Parathyroid adenoma (tissue), 2 donors: Measurements from ENCODE around the gene FBXW5.

Experiments used
- H2AFZ ChIP-seq: fragments of 300-600 bp; sonication (generic); one replicate; pipeline ENCODE4 v1.7.0; 2017; ENCODE audit warnings: antibody characterized with exemption, mild to moderate bottlenecking
- H3K27ac ChIP-seq: fragments of 300-600 bp; sonication (generic); one replicate; pipeline ENCODE4 v1.7.0; 2017
- H3K27me3 ChIP-seq: fragments of 300-600 bp; sonication (generic); one replicate; pipeline ENCODE4 v1.7.0; 2017; ENCODE audit warnings: low read length; ENCODE audit not compliant: control insufficient read depth, insufficient read depth
- H3K36me3 ChIP-seq: fragments of 300-600 bp; sonication (generic); one replicate; pipeline ENCODE4 v1.7.0; 2017; ENCODE audit warnings: low read length; ENCODE audit not compliant: control insufficient read depth, insufficient read depth
- H3K4me1 ChIP-seq: fragments of 300-600 bp; sonication (generic); one replicate; pipeline ENCODE4 v1.7.0; 2017; ENCODE audit warnings: control low read depth
- H3K4me2 ChIP-seq: fragments of 300-600 bp; sonication (generic); one replicate; pipeline ENCODE4 v1.7.0; 2017; ENCODE audit warnings: low read length
- H3K4me3 ChIP-seq: fragments of 300-600 bp; sonication (generic); one replicate; pipeline ENCODE4 v1.7.0; 2017; ENCODE audit warnings: low read depth, low read length
- H3K79me2 ChIP-seq: fragments of 300-600 bp; sonication (generic); one replicate; pipeline ENCODE4 v1.7.0; 2017; ENCODE audit warnings: control low read depth
- H3K9ac ChIP-seq: fragments of 300-600 bp; sonication (generic); one replicate; pipeline ENCODE4 v1.7.0; 2017; ENCODE audit warnings: mild to moderate bottlenecking
- H3K9me3 ChIP-seq: fragments of 300-600 bp; sonication (generic); one replicate; pipeline ENCODE4 v1.7.0; 2017; ENCODE audit warnings: low read length; ENCODE audit not compliant: control insufficient read depth
- TF ChIP-seq, protein P1 (sequence below): fragments of 300-600 bp; sonication (generic); IDR thresholded peaks from one replicate; pipeline ENCODE4 v1.7.0; 2017; ENCODE audit warnings: antibody characterized with exemption, mild to moderate bottlenecking
- donor health status: primary hyperparathyroidism.

FBXW5 gene

GRCh38 chr9:136972743-136973142 is 28.2 kb upstream of the FBXW5 start:
- H3K4me1 ChIP-seq = no peaks in the 10 kb centered on the region

DNA sequence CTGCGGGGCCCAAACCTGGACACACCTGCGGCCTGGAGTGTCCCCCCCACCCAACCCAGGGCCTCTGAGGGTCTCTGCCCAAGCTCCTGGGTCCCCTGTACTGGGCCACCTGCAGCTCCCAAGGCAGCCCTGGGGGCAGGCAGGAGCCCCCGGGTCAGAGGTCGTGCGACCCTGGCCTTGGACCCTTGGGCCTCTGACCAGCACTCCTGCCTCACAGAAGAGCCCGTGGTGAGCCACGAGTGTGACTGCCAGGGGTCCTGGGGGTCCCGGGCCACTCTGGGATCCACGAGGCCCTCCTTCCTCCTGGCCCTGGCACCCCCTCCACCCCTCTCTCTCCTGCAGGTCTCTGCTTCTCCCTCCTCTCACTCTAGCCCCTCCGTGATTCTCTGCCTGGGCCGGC is 27.8 kb upstream of the FBXW5 start:
- TF ChIP-seq, protein P1, sequence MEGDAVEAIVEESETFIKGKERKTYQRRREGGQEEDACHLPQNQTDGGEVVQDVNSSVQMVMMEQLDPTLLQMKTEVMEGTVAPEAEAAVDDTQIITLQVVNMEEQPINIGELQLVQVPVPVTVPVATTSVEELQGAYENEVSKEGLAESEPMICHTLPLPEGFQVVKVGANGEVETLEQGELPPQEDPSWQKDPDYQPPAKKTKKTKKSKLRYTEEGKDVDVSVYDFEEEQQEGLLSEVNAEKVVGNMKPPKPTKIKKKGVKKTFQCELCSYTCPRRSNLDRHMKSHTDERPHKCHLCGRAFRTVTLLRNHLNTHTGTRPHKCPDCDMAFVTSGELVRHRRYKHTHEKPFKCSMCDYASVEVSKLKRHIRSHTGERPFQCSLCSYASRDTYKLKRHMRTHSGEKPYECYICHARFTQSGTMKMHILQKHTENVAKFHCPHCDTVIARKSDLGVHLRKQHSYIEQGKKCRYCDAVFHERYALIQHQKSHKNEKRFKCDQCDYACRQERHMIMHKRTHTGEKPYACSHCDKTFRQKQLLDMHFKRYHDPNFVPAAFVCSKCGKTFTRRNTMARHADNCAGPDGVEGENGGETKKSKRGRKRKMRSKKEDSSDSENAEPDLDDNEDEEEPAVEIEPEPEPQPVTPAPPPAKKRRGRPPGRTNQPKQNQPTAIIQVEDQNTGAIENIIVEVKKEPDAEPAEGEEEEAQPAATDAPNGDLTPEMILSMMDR = no peak
- Histone ChIP-seq H3K9ac (no peak overlapping the region), H2AFZ (no peak overlapping the region), H3K4me3 (no peak overlapping the region), H3K9me3 (no peaks in the 10 kb centered on the region), H3K27me3 (no peaks in the 10 kb centered on the region), H3K36me3 (no peaks in the 10 kb centered on the region), H3K79me2 (no peaks in the 10 kb centered on the region), H3K4me2 (no peak overlapping the region), H3K27ac (no peak overlapping the region), H3K4me1 (no peaks in the 10 kb centered on the region)

More at GRCh38 chr9:136972743-136973142, 28.2 kb upstream of the FBXW5 start:
- Histone ChIP-seq H2AFZ (no peak overlapping the region), H3K4me3 (no peak overlapping the region), H3K9ac (no peak overlapping the region), H3K36me3 (no peaks in the 10 kb centered on the region), H3K9me3 (no peaks in the 10 kb centered on the region), H3K27me3 (no peaks in the 10 kb centered on the region), H3K4me2 (no peak overlapping the region), H3K27ac (no peak overlapping the region), H3K79me2 (no peaks in the 10 kb centered on the region)
- TF ChIP-seq, protein P1 = no peak

GRCh38 chr9:136971746-136972145 is 27.2 kb upstream of the FBXW5 start:
- no peaks in the 10 kb centered on the region for H3K36me3 ChIP-seq
- no peaks in the 10 kb centered on the region for H3K79me2 ChIP-seq
- H3K9me3 ChIP-seq = no peaks in the 10 kb centered on the region
- no peak overlapping the region for H3K4me2 ChIP-seq
- H3K9ac ChIP-seq = no peak overlapping the region
- H3K4me1 ChIP-seq = no peaks in the 10 kb centered on the region
- no peak overlapping the region for H3K4me3 ChIP-seq
- TF ChIP-seq, protein P1 = no peak
- H2AFZ ChIP-seq = no peak overlapping the region
- H3K27ac ChIP-seq = no peak overlapping the region
- no peaks in the 10 kb centered on the region for H3K27me3 ChIP-seq

- Histone ChIP-seq H3K27ac (no peak overlapping the region), H3K4me1 (no peaks in the 10 kb centered on the region), H3K9me3 (no peaks in the 10 kb centered on the region), H3K79me2 (no peaks in the 10 kb centered on the region), H3K27me3 (no peaks in the 10 kb centered on the region), H3K4me3 (no peak overlapping the region), H3K4me2 (no peak overlapping the region), H3K36me3 (no peaks in the 10 kb centered on the region), H3K9ac (no peak overlapping the region), H2AFZ (no peak overlapping the region)
- TF ChIP-seq, protein P1 = no peak
Measured at GRCh38 chr9:136970361-136970760, 25.8 kb upstream of the FBXW5 start.

GRCh38 chr9:136969774-136970173 is 25.2 kb upstream of the FBXW5 start:
- Histone ChIP-seq H3K36me3 (no peaks in the 10 kb centered on the region), H3K4me2 (no peak overlapping the region), H3K9ac (no peak overlapping the region), H3K79me2 (no peaks in the 10 kb centered on the region), H3K4me3 (no peak overlapping the region), H3K27ac (no peak overlapping the region), H3K27me3 (no peaks in the 10 kb centered on the region), H3K4me1 (no peaks in the 10 kb centered on the region), H3K9me3 (no peaks in the 10 kb centered on the region), H2AFZ (no peak overlapping the region)
- TF ChIP-seq, protein P1 = no peak
